A673 (cell line): ENCODE results near the gene PRELID2. TPM values are rescaled to one million over a fixed set of nuclear protein-coding genes. Genes with fewer than 3 reads are reported as not detected.

Source experiments
- BruUV-seq: library from RNA; stranded (reverse); fragments of 400-500 nt; replicated peaks from 2 replicates; lab custom pipeline; 2021; lab: Mats Ljungman, UMichigan
- CTCF ChIA-PET: fragments of 300-600 bp; sonication (Branson Sonifier 250); formaldehyde crosslinking; loops from one replicate; lab custom pipeline; 2022; ENCODE audit warnings: antibody characterized with exemption; lab: Charles Lee
- POLR2A ChIA-PET: fragments of 300-600 bp; sonication (Branson Sonifier 250); formaldehyde crosslinking; loops from one replicate; lab custom pipeline; 2022; ENCODE audit warnings: antibody characterized with exemption; ENCODE audit not compliant: low non-redundant PET; lab: Charles Lee
- DNase-seq: peaks from one replicate; pipeline ENCODE4 v3.0.0-alpha.2; 2015; ENCODE audit warnings: low spot score
- H3K27ac ChIP-seq: fragments of 200-600 bp; sonication (generic); 2 replicates; pipeline ENCODE4 v1.5.1; 2016; ENCODE audit warnings: mixed run types, low read depth, mild to moderate bottlenecking, mixed read lengths, antibody characterized with exemption, low read length; ENCODE audit not compliant: poor library complexity, severe bottlenecking
- H3K27me3 ChIP-seq: fragments of 200-600 bp; sonication (generic); replicated peaks from 2 replicates; pipeline ENCODE4 v1.6.1; 2017; ENCODE audit warnings: mixed run types, low read depth, mild to moderate bottlenecking, mixed read lengths, antibody characterized with exemption, low read length; ENCODE audit not compliant: insufficient read depth, poor library complexity
- H3K36me3 ChIP-seq: fragments of 200-600 bp; sonication (generic); 2 replicates; pipeline ENCODE4 v1.6.1; 2016; ENCODE audit warnings: mixed run types, mild to moderate bottlenecking, mixed read lengths, antibody characterized with exemption, low read length; ENCODE audit not compliant: insufficient read depth, poor library complexity, severe bottlenecking
- H3K4me1 ChIP-seq: fragments of 200-600 bp; sonication (generic); 2 replicates; pipeline ENCODE4 v1.6.1; 2017; ENCODE audit warnings: mixed run types, mild to moderate bottlenecking, mixed read lengths, antibody characterized with exemption, low read length; ENCODE audit not compliant: insufficient read depth, poor library complexity, severe bottlenecking
- H3K4me3 ChIP-seq: fragments of 200-600 bp; sonication (generic); 2 replicates; pipeline ENCODE4 v1.5.1; 2016; ENCODE audit warnings: low read depth, mixed run types, mild to moderate bottlenecking, mixed read lengths, low read length; ENCODE audit not compliant: poor library complexity, severe bottlenecking
- H3K9me3 ChIP-seq: fragments of 200-600 bp; sonication (generic); 2 replicates; pipeline ENCODE4 v1.6.1; 2016; ENCODE audit warnings: mixed run types, low read depth, mild to moderate bottlenecking, mixed read lengths, antibody characterized with exemption, low read length; ENCODE audit not compliant: poor library complexity, severe bottlenecking
- EZH2 ChIP-seq: fragments of 200-600 bp; sonication (generic); IDR thresholded peaks from 2 replicates; pipeline ENCODE4 v1.6.1; 2017; ENCODE audit warnings: borderline replicate concordance, low read depth, mild to moderate bottlenecking, mixed read lengths, antibody characterized with exemption, low read length; ENCODE audit not compliant: poor library complexity, severe bottlenecking
- intact Hi-C: fragments of 100-400 bp; cut with micrococcal nuclease; formaldehyde crosslinking; loops from one replicate; pipeline ENCODE4 v1.10.0; 2022; ENCODE audit not compliant: unreplicated experiment
- total RNA-seq: library from RNA; stranded (reverse); gene quantifications from 2 replicates; pipeline ENCODE4 v1.2.3, GENCODE V29; 2021
- TF ChIP-seq, protein P1 (sequence below): fragments of 300-800, 200-600 bp; sonication (generic); conservative IDR thresholded peaks from 2 replicates; pipeline ENCODE4 v1.5.1; 2017; ENCODE audit warnings: low read depth, mild to moderate bottlenecking, antibody characterized with exemption, low read length, moderate library complexity, mixed read lengths

Gene PRELID2
- total RNA-seq, 1 experiment from 2014 or later = 50.2 TPM

DNA sequence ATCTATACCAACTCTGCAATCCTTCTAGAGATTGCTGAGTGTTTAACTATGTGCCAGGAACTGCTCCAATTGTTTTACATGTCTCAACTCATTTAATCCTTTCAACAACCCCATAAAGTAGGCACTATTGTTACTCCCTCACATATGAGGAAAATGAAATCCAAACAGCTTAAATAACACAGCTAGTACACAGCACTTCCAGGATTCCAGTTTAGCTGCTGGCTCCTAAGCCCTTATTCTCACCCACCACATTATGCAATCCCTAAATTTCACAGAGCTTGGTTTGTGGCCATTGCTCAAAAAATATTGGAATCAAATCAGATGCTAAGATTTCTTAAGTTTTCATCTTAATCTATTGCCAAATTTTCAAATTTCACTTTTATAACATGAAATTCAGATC lies 84.9 kb downstream of the PRELID2 start:
- ChIA-PET CTCF (no interaction called here), POLR2A (no interaction called here)
- H3K36me3 ChIP-seq = no peaks in the 10 kb centered on the region
- DNase-seq = no peak
- BruUV-seq = no TSS peak
- TF ChIP-seq, protein P1, sequence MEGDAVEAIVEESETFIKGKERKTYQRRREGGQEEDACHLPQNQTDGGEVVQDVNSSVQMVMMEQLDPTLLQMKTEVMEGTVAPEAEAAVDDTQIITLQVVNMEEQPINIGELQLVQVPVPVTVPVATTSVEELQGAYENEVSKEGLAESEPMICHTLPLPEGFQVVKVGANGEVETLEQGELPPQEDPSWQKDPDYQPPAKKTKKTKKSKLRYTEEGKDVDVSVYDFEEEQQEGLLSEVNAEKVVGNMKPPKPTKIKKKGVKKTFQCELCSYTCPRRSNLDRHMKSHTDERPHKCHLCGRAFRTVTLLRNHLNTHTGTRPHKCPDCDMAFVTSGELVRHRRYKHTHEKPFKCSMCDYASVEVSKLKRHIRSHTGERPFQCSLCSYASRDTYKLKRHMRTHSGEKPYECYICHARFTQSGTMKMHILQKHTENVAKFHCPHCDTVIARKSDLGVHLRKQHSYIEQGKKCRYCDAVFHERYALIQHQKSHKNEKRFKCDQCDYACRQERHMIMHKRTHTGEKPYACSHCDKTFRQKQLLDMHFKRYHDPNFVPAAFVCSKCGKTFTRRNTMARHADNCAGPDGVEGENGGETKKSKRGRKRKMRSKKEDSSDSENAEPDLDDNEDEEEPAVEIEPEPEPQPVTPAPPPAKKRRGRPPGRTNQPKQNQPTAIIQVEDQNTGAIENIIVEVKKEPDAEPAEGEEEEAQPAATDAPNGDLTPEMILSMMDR = no peak
- no peak for TF ChIP-seq EZH2
- no peak overlapping the region for H3K27ac ChIP-seq
- H3K4me3 ChIP-seq = no peak overlapping the region
- intact Hi-C loops = loop anchor here (2.0 kb wide), 1 partner anchor 77 kb away; no protein-coding TSS in a partner anchor
- H3K4me1 ChIP-seq = peaks cover 19% of the 10 kb centered on the region
- no peaks in the 10 kb centered on the region for H3K27me3 ChIP-seq
- H3K9me3 ChIP-seq = peaks cover 10% of the 10 kb centered on the region

DNA sequence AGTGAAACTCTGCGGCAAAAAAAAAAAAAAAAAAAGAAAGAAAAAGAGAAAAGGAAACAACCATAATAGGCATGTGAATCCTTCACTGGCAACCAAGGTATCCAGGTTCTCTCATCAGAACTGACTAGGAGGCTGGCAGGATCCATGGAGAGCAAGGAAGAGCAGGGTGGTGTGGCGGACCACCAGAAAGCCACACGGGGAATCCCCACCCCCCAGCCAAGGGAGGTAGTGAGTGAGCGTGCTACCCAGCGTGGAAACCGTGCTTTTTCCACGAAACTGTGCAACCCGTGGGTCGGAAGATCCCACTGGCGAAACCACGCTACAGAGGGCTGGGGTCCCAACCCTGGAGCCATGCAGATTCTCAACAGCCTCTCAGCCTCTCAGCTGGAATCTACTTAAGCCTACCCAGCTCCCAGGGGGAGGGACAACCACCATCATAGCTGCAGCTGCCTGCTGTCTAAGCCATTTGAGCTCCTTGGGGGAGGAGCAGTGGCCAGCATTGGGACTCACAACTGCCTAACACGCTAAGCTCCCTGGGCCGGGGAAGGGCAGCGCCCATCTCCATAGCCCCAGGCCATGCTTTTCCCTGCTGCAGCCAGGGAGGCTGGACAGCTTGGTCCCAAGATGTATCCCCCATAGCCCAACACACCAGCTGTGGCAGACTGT lies 91.6 kb downstream of the PRELID2 start:
- TF ChIP-seq, protein P1 = no peak
- TF ChIP-seq EZH2 = no peak
- no peak overlapping the region for H3K4me3 ChIP-seq
- peaks cover 4% of the 10 kb centered on the region for H3K9me3 ChIP-seq
- no peaks in the 10 kb centered on the region for H3K36me3 ChIP-seq
- no peak overlapping the region for H3K27ac ChIP-seq
- H3K4me1 ChIP-seq = no peaks in the 10 kb centered on the region
- ChIA-PET POLR2A (no interaction called here), CTCF (no interaction called here)
- H3K27me3 ChIP-seq = no peaks in the 10 kb centered on the region
- no TSS peak for BruUV-seq
- peak; percentile 35 for DNase-seq
- intact Hi-C loops = no loop called here

DNA sequence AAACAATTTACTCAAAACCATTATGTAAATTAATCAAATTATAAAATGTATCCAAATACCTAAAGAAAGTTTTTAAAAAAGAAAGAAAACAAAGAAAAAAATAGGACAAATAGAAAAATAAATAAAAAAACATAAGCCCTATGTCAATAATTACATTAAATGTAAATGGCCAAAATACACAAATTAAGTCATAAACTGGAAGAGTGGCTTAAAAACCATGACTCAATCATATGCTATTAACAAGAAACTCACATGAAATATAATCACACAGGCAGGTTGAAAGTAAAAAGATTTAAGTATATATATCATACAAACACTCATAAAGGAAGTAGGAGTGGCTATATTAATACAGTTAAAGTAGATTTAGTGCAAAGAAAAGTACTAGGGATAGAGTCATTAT lies 95.3 kb downstream of the PRELID2 start:
- Histone ChIP-seq H3K4me1 (no peaks in the 10 kb centered on the region), H3K27me3 (no peaks in the 10 kb centered on the region), H3K4me3 (no peak overlapping the region), H3K27ac (no peak overlapping the region), H3K9me3 (no peaks in the 10 kb centered on the region), H3K36me3 (no peaks in the 10 kb centered on the region)
- no peak for DNase-seq
- intact Hi-C loops = no loop called here
- TF ChIP-seq, protein P1 = no peak
- TF ChIP-seq EZH2 = no peak
- CTCF ChIA-PET = no interaction called here
- BruUV-seq = no TSS peak
- POLR2A ChIA-PET = no interaction called here
